ENCODE results near the gene SEMA3D. TPM values are rescaled to one million over a fixed set of nuclear protein-coding genes. Genes with fewer than 3 reads are reported as not detected.

Gene SEMA3D
- total RNA-seq, 6 experiments from 2014 or later = 0.18 to 1.3 (median 0.30) TPM

DNA sequence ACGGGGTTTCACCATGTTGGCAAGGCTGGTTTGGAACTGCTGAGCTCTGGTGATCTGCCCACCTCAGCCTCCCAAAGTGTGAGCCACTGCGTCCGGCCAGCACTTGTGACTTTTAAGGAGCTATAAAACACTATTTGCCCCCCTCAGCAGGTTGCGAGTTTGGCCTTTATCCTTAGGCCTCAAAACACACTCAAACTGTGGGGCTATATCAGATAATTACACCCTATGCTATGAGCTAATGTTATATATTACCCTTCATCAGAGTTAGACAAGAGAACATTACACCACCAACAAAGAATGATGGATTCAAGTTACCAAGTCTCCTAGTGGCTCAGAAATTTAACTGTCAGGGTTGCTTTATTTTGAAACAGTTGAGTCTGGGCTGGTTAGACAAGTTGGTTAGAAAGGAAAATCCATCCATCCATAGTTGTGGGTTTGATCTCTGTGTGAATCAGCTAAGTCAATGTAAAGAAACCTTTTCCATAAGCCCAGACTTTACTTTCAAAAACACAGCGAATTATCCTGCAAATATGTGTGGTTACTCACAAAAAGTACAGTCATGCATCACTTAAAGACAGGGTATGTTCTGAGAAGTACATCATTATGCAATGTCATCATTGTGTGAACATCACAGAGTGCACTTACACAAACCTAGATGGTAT lies 115.8 kb downstream of the SEMA3D start:
- DNase-seq (no peak), ATAC-seq (no peak)
- WGBS (ENCODE audit: insufficient coverage, low coverage, low lambda C conversion rate, missing lambda C conversion rate) = 65% methylated on average over 2 of the region's 5 CpGs
- Histone ChIP-seq H3K4me1 (no peaks in the 10 kb centered on the region), H3K27me3 (no peaks in the 10 kb centered on the region), H3K36me3 (no peaks in the 10 kb centered on the region), H3K9me3 (no peaks in the 10 kb centered on the region), H3K4me3 (no peak overlapping the region), H3K27ac (no peak overlapping the region)
- no peak for TF ChIP-seq POLR2A (IDR thresholded peaks at IDR 0.05)
- TF ChIP-seq, protein P1, sequence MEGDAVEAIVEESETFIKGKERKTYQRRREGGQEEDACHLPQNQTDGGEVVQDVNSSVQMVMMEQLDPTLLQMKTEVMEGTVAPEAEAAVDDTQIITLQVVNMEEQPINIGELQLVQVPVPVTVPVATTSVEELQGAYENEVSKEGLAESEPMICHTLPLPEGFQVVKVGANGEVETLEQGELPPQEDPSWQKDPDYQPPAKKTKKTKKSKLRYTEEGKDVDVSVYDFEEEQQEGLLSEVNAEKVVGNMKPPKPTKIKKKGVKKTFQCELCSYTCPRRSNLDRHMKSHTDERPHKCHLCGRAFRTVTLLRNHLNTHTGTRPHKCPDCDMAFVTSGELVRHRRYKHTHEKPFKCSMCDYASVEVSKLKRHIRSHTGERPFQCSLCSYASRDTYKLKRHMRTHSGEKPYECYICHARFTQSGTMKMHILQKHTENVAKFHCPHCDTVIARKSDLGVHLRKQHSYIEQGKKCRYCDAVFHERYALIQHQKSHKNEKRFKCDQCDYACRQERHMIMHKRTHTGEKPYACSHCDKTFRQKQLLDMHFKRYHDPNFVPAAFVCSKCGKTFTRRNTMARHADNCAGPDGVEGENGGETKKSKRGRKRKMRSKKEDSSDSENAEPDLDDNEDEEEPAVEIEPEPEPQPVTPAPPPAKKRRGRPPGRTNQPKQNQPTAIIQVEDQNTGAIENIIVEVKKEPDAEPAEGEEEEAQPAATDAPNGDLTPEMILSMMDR (IDR thresholded peaks at IDR 0.05) = no peak
- intact Hi-C loops (cut with DNase I) = no loop called here

DNA sequence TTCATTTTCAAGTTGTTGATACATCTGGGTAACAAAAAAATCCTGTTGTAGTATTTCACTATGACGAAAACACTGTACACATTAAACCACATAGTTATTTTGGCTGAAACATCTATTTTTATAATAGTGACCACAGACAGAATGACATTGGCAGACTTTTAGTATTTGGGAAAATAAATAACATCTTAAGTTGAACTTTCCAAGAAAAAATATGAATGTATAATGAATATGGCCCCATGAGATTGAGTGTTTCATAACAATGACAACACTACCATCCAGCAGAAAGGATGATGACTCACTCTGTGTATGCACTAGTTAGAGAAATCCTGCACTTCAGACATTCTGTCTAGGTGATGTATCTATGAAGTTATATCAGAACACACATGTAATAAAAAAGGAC lies 118.1 kb downstream of the SEMA3D start:
- intact Hi-C loops (cut with DNase I) = no loop called here
- Histone ChIP-seq H3K9me3 (no peaks in the 10 kb centered on the region), H3K4me3 (no peak overlapping the region), H3K27ac (no peak overlapping the region), H3K4me1 (no peaks in the 10 kb centered on the region), H3K36me3 (no peaks in the 10 kb centered on the region), H3K27me3 (no peaks in the 10 kb centered on the region)
- TF ChIP-seq POLR2A (IDR thresholded peaks at IDR 0.05) = no peak
- TF ChIP-seq, protein P1 (IDR thresholded peaks at IDR 0.05) = no peak
- DNase-seq (no peak), ATAC-seq (no peak)
- 55% methylated on average over 1 of the region's 1 CpG for WGBS (ENCODE audit: insufficient coverage, low coverage, low lambda C conversion rate, missing lambda C conversion rate)

DNA sequence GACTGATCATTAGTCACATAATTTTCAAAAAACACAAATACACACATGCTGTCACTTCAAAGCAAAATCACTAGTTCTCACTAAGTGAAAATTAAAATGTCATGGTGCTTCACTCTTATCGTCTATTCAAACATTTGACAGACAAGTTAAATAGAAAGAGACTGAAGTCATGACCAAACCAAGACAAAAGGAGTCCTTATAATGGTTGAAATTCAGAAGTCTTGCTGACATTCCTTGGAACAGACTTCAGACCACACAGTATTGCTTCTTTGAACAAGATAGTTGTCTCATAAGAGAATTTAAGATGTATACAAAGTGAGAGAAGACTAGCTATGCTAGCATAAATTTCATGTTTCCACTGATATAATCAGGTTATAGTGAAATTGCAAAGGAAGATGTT lies 119.5 kb downstream of the SEMA3D start:
- Histone ChIP-seq H3K4me1 (no peaks in the 10 kb centered on the region), H3K36me3 (no peaks in the 10 kb centered on the region), H3K4me3 (no peak overlapping the region), H3K27ac (no peak overlapping the region), H3K27me3 (no peaks in the 10 kb centered on the region), H3K9me3 (no peaks in the 10 kb centered on the region)
- DNase-seq = no peak
- no peak for ATAC-seq
- intact Hi-C loops (cut with DNase I) = no loop called here
- WGBS (ENCODE audit: insufficient coverage, low coverage, low lambda C conversion rate, missing lambda C conversion rate) = 32% methylated on average over 1 of the region's 1 CpG
- TF ChIP-seq, protein P1 (IDR thresholded peaks at IDR 0.05) = no peak
- no peak for TF ChIP-seq POLR2A (IDR thresholded peaks at IDR 0.05)

DNA sequence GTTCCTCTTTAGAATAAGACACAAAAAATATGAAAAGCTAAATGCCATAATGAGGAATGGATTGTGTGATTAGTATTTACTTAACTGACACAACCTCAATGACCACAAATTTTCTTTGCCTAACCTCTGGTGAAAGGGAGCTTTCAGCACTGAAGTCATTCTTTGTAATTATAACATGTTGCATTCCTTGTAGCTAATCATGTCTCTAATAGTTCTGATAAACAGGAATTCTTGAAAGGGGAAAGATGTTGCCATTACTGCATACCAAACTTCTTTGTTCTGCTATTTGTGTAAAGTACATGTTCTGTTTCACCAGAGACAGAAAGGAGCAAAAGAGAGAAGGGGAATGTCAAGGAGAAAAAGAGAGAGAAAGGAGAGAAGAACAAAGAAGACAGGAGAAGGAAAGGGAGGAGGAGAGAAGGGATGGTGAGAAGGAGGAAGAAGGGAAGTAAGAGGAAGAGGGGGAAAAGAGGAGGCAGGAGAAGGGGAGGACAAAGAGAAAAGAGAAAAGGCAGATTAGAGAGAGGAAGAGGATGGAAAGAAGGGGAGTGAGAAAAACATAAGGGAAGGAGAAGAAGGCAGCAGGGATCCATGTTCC lies 120.9 kb downstream of the SEMA3D start:
- Histone ChIP-seq H3K9me3 (no peaks in the 10 kb centered on the region), H3K27me3 (no peaks in the 10 kb centered on the region), H3K4me1 (no peaks in the 10 kb centered on the region), H3K27ac (no peak overlapping the region), H3K4me3 (no peak overlapping the region), H3K36me3 (no peaks in the 10 kb centered on the region)
- intact Hi-C loops (cut with DNase I) = no loop called here
- no peak for ATAC-seq
- TF ChIP-seq, protein P1 (IDR thresholded peaks at IDR 0.05) = no peak
- TF ChIP-seq POLR2A (IDR thresholded peaks at IDR 0.05) = no peak
- DNase-seq = no peak
